HG03575 (cell line): ENCODE results near the gene GPC2.

Experiments used
- ATAC-seq: cut with Tn5 transposase; IDR thresholded peaks from one replicate; pipeline ENCODE4 v1.9.1; 2021; ENCODE audit not compliant: unreplicated experiment, insufficient number of reproducible peaks, low FRiP score; ENCODE audit errors: extremely low read depth

The GPC2 gene

DNA sequence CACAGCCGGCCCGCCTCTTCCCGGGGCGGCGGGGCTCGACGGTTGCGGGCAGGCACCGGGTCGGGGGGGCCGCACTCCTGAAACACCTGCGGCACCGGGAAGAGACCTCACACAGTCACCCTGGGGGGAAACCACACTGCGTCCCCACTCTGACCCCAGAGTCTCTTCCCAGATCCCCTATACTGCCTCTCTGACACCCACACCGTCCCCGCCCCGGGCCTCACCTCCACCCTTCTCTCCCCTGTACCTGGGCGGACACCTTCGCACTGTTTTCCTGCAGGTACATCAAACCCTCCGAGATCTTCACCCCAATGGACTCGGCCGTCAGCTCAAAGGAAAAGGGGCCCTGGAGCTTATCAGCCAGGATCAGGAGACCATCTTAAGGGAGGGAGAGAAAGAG lies 5.3 kb downstream of the GPC2 start:
- ATAC-seq: no peak

DNA sequence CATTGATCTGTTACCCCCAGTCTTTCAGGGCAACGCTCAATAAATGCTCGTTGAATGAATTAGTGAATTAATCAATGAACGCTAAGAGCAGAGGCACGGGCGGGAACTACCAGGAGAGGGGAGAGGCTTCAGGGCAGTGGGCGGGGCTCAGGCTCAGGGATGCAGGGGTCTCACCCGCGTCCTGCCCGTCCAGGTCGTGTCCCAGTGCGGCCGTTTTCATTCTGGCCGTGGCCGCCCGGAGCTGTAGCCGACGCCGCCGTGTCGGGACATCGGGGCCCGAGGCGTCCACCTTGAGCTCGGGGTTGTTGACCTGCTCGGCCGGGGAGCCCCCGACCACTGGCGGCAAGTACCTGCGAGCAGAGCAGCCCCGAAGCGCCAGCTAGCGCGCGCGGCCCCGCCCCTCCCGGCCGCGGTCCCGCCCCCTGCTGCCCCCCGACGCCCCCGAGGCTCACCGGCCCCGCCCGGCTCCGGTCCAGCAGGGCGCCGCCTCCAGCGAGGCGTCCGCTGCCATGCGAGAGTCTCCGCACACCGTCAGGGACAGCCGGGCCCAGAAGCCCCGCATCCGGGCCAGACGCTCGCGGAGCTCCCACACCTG lies 6.0 kb downstream of the GPC2 start:
- no peak for ATAC-seq

DNA sequence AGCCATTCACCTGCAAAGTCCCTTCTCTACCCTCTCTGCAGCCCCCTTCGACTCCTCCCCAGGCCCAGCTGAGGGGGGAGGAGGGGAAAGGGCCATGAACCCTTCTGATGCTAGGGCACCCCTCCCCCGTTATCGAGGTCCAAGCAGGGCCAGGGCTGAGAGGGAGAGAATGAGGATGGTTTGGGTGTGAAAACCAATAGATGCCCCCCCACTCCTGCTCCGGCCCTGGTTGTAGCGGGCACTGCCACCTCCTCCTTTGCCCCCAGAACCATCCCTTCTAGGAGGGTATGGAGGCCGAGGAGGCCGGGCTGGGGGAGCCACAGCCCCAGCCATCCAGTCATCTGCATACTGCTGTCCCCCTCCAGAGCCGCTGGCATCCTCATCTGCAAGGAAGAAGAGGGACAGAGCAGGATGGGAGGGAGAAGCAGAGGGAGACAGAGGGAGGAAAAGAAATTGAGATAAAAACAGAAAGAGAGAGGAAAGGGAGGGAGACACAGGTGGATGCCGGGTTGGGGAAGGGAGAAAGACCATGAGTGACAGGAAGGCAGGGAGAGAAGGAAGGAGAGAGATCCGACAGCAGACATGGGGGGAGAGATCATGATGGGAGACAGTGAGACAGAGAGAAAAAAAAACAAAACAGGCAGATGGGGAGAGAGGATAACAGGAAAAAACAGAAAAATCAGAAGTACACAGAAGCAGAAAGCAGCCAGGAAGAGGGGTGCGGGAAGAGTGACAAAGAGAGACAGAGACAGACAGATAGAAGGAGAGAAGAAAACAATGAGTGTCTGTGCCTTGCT lies 6.9 kb downstream of the GPC2 start:
- no peak for ATAC-seq

DNA sequence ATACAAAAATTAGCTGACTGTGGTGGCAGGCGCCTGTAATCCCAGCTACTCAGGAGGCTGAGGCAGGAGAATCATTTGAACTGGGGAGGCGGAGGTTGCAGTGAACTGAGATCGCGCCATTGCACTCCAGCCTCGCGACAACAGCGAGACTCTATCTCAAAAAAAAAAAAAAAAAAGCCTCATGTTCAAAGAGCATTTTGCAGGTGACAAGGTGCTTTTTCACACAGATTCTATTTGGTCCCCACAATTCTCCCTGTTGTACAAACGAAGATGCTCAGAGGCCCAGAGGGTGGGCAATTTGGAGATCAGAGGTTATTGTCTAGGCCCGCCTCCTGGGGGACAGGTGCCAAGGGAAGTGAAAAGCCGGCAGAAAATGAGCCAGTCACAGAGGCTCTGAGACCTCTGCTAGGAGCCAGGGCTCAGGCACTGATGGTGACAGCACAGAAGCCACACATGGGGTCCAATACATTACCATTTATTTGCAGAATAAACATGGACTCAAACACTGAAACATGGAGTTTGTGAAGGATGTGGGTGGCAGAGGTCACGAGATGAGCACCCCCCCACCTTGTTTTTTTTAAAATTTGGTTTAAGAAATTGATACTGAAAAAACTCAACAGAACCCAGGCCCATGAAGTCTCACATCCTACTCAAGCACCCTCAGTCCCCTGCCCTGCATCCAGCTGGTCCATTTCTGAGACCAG lies 7.9 kb downstream of the GPC2 start:
- no peak for ATAC-seq

DNA sequence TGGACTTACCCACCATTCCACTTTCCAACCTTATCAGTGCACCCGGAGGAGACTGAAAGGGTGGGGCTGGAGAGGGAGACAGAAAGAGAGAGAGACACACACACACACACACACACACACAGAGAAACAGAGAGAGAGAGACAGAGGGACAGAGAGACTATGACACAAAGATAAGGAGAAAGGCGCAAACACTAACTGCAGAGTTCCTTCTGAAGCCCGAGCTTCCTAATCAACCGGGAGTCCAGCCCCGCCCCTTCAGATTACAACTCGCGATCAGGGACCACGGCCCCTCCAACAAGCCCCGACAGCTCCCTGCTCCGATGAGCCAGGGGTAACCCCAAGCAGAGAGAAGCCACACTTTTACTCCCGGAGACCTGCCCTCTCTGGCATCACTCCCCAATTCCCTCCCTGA lies 9.3 kb downstream of the GPC2 start:
- ATAC-seq: no peak

DNA sequence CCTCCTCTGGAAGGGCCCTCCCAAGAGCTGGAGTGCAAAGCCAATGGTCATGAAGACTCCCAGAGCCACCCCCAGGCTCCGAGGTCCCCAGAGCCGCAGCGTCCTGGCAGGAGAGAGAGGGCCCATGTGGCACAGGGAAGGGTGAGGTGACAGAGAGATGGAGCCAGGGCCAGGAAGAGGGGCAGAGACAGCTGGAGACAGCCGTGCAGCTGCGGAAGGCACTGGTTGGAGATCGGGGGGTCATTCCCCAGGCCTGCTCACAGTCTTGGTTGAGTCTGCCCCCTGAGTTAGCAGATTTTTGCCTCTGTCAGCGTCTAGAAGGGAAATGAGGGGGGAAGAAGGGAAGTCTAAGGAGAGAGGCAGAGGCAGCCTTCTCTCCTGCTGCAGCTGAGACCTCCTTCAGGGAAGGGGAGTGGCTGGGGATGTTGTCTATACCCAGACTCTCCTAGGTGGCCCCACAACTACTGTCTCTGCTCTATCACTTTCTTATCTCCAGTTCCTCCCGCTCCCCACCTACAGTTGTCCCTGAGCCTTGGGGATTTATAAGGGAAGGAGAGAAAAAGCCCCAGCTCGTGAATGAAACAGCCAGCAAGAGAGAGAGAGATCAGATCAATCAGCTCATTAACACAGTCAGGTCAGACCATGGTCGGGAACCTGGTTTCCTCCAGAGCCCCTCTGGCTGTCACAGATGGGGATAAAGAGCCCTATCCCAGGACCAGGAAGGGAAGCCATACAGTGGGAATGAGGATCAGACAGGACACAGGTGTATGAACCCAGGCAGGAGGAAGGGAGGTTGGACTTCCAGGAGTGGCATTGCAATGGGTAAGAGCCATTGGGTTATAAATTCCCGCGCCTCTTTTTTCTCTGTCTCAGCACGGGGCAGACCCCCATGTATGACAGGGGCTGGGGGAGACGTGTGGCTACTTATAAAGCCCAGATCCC lies 9.9 kb downstream of the GPC2 start:
- no peak for ATAC-seq

DNA sequence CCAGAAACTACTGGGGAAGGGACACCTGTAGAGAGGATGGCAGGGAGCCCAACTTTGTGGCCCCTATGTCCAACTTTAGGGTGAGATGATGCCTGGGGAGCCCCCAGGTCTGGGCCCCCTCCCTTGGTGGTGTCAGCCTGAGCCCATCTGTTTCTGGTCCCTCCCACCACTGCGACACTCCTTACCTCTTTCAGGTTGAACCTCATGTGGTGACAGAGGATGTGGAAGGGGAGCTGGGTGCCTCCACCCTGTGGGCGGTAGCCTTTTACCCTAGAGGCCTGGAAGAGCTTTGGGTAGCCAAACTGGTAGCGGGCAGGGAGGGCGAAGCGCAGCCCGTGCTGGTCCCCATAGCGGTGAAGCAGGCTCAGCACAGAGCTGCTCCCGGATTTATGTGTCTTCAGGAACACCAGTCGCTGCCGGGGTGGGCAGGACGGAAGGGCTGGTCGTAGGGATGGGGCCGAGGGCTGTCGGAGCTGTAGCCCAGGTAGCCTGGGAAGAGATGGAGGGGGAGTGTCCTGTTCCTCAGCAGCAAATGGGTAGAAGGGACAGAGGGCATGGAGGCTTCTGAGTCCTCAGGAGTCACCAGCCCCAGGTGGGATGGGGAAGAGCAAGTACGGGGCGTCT lies 10.8 kb downstream of the GPC2 start:
- ATAC-seq: no peak

DNA sequence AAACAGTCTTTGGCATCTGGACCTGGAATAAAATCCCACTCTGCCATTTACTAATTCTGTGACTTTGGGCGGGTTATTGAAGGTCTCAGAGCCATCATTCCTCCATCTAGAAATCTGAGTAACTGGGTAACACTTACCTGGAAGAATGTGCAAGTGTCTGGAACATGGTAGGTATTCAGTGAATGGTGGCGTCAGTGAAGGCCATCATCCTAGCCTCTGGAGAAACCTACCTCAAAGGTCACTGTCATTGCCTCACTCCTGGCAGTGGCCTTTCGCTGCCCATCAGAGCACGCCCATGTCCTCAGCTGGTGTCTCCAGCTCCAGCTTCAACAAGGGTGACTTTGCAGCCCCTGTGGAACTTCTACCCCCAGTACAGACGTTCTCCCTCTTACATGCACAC lies 13.3 kb downstream of the GPC2 start:
- ATAC-seq: no peak

DNA sequence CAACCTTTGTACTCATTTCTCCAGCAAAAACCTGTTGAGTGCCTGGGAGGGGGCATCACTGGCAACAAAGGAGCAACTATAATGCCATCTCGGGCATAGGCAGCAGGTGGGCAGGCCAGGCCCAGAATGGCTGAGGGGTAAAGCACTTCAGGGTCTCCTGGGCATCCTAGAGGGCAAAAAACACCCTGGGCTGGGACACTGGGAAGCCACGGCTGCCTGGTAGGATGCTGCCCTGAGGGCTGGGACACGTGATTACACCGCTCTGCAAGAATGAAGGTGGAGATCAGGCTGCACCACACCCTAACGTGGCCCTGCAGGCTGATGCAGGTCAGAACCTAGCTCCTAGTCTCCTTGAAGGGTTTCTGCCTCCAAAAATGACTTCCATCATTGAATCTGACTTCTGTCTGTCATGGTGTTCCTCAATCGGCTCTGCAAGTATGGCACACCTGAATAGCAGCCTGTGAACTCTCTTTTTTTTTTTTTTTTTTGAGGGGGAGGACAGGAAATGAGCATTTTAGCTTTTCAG lies 14.1 kb downstream of the GPC2 start:
- no peak for ATAC-seq

DNA sequence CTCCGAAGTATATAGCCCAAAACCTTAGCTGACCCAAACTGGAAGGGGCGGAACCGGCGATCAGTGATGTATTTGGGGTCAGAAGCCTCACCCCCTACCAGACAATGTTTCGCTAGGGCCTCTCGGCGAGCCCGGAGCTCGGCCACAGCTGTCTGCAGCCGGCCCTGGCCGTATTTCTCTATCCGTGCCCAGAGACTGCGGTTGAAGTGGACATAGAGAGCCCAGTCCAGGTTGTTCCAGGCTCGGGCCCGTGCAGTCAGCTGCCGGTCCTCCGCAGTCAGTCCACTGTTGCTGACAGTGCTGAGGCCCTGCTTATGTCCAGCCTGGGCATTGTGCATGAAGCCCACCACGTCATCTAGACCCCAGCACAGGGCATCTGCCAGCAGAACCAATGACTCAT lies 17.1 kb downstream of the GPC2 start:
- ATAC-seq: no peak

DNA sequence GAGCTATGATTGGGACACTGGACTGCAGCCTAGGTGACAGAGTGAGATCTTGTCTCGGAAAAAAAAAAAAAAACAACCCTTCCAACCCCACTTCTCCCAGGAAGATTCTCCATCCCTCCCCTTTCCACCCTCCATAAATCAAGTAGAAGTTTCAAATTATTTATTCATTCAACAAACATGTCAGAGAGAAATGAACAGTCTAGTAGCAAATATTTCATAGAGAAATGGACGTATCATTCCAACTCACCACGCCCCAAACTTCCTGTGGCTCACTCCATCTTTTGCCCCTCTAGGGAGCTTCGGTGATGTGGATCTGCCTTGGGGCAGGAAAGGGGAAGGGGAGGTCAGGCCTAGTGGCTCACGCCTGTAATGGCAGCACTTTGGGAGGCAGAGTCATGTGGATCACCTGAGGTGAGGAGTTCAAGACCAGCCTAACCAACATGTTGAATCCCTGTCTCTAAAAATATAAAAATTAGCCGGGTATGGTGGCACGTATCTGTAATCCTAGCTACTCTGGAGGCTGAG lies 18.0 kb downstream of the GPC2 start:
- no peak for ATAC-seq

DNA sequence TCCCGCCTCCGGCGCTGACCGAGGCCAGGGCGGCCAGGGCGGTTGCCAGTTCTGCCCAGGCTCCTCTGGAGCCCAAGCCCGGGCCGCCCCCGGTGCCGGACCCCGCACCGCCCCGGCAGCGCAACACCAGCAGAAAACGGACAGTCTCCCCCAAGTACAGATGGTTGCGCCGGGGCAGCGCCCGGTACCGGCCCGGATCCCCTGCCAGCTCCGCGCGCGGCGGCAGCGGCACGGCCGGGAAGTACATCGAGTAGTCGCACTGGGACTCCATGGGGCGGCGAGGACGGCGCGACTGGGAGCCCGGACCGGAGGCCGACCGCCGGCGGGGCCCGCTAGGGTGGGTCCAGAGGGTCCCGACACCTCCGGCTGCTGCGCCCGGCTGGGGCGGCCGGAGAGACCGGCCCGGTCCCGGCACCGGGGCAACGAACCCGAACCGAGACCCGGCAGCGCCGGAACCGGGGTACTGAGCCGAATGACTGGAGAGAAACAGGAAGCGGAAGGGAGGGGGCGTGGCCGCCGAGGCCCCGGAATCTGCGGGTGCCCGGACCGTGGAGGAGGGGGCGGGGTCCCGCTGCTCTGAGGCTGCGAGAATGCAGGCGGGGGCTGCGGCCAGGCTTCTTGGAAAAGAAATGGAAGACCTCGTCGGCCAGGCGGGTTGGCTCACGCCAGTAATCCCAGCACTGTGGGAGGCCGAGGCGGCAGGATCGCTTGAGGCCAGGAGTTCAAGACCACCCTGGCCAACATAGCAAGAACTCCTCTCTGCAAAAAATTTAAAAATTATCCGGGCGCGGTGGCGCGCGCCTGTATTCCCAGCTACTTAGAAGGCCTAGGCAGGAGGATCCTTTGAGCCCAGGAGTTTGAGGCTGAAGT lies 18.7 kb downstream of the GPC2 start, which contains the start of gene TRAPPC14:
TRAPPC14 (minus strand) TSS at position 495 of the 870 bp plus-strand sequence; CDS start at position 271, 224 bp downstream.
- ATAC-seq: no peak

DNA sequence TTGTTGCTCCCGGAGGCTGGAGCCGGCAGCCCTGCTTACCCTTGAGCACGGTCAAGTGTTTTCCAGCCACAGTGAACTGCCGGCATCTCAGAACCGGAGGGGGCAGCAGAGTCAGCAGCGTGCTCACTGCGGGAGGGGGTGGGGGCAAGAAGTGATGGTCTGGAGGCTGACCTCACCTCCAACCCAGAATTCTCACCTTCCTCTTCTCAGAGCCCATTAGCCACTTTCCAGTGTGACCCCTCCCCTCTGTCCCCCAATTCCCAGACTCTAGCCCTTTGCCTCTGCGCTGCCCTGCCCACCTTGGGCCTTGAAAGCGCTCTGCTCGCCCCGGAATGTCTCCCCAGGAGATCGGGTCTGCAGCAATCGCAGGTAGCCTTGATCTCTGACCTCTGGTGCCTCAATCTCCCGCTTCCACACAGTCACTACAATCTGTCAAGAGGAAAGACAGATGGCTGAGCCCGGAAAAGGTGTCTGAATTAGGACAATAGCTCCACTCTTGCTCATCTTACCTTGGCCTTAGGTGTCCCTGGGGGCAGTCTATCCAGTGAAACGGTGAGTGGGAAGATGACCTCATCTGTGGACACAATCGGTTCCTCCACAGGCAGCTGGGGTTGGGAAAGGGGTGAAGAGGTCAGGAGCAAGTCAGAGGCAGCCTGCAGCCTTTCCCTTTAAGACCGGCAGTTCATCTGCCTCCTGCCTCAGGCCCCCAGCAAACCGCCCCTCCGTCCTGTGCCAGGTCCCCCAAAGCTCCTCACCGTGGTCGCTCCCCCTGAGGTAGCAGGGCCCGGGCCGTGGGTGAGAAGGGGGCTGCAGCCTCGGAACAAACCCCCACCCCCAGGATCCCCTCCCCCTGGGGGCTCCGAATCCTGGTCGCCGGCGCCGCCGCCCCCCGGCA lies 19.6 kb downstream of the GPC2 start:
- no peak for ATAC-seq

DNA sequence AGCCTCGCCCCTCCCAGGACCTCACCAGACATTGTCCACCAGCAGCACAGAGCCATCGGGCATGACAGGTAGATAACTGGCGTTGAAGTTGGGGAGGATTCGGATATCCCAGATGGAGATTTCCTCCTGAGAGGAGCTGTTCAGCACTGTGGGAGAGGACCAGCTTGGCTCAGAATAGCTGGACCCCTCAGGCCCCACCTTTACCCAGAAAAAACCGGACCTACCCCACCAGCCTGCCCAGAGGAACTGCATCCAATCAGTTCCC lies 20.2 kb downstream of the GPC2 start:
- ATAC-seq: no peak

DNA sequence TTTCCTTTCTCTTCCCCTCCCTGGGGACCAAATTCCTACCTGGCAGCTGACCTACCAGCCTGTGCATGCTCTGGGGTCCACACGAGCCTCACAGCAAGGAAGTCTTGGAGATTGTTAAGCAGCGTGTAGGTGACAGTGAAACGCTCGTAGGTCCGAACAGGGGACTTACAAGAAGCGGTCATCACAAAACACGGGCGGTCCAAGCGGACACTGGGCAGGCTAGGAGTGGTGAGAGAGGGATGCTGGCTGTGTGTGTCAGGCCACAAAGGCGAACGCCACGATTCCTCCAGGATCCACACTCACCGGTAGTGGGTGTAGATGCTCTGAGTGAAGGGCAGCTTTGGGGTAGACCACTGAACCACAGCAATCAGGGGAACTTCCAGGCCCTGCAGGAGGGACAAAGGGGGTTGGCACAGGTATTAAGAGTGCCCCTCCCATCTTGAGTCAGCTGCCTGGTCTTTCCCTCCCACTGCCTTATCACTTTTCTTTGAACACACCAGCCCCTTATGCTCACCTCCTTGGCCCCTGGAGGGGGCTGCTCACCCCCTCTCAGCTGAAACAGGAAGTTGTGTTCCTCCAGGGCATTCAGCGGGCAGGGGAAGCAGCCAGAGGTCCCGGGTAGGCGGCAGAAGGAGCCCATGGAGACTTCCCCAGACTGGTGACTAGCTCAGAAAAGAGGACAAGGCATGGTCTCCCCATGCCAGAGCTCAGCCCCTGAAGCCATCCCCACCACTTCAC lies 20.7 kb downstream of the GPC2 start:
- no peak for ATAC-seq
